Bronchial epithelial cell (primary cell): ENCODE measurements around the gene PRICKLE3. TPM values are rescaled to one million over a fixed set of nuclear protein-coding genes. Genes with fewer than 3 reads are reported as not detected.
A peak's percentile ranks its signal among the peaks of the same experiment; 100 is the strongest.

ENCODE experiments used
- DNase-seq: peaks from one replicate; pipeline ENCODE4 v3.0.0-alpha.2; 2010; ENCODE audit warnings: low read depth
- FAIRE-seq: peaks from 2 replicates; lab custom pipeline; 2011; peaks lifted over from hg19 to GRCh38; lab: Jason Lieb, UNC
- H3K27me3 ChIP-seq: 2 replicates; pipeline ENCODE4 v1.5.1; 2011; ENCODE audit warnings: low read length; ENCODE audit not compliant: control insufficient read depth, insufficient read depth
- H3K36me3 ChIP-seq: 2 replicates; pipeline ENCODE4 v1.5.1; 2011; ENCODE audit warnings: low read length; ENCODE audit not compliant: control insufficient read depth, insufficient read depth
- H3K4me3 ChIP-seq: 2 replicates; pipeline ENCODE4 v1.5.1; 2011; ENCODE audit warnings: mild to moderate bottlenecking, low read depth, low read length, control low read depth
- CTCF ChIP-seq: IDR thresholded peaks from 2 replicates; pipeline ENCODE4 v1.5.1; 2011; ENCODE audit warnings: mild to moderate bottlenecking, moderate library complexity, low read length, control low read depth, inconsistent platforms; ENCODE audit not compliant: insufficient read depth, severe bottlenecking
- total RNA-seq: library from RNA; depleted of rRNA; stranded (reverse); fragments of >200 nt; gene quantifications from 2 replicates; pipeline ENCODE4 v1.2.1, GENCODE V29; 2014

PRICKLE3 gene
- total RNA-seq, 1 donor from 2014 or later, result 12.1 TPM

DNA sequence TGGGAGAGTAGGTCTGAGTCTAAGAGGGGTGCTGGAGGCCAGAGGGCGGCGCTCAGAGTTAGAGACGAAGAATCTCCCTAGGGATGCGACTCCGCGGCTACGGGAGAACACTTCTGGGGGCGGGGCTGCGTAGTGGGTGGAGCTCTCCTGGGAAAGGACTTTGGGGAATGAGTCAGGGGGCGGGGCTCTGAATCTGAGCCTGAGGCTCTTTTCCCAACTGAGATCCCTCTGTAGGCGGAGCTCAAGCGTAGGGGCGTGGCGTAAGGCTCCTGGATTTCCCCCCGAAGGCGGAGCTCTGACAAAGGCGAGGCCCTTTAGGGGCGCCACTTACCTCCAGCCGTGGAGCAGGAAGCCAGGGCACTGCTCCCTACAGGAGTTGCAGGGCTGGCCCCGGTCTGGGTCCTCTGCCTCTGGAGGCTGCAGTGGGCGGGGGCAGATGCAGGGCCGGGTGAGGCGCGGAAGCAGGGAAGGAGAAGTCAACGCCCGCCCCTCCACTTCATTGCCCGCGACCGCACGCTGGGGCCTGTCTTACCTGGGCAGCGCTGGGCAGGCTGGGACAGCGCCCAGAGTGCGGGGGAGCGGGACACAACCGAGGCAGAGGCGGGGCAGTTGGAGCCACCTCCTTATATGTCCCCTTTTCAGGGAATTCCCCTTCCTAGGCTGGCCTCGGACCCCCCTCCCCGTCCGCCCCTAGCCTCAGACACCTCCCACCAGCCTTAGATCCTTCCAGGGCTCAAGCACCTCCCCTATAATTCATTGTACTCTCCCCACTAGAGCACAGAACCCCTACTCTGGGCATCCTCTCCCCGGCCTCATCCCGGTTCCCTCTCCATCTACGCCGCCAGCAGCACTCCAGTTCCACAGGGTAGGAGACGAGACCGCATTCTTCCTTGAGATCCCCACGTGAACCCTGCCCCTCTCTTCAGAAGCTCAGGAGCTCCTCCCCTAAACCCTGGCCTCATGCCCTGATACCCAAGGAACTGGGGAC, 1.6 kb downstream of the PRICKLE3 start:
- Histone ChIP-seq H3K36me3 (peaks cover 10% of the 10 kb centered on the region), H3K27me3 (no peaks in the 10 kb centered on the region), H3K4me3 (peak overlapping the region; percentile 74)
- TF ChIP-seq CTCF, result no peak
- DNase-seq (peak; percentile 82), FAIRE-seq (no peak)

GRCh38 chrX:49183701-49184281, 2.4 kb downstream of the PRICKLE3 start:
- Histone ChIP-seq H3K4me3 (peak overlapping the region; percentile 19), H3K27me3 (no peaks in the 10 kb centered on the region), H3K36me3 (peaks cover 15% of the 10 kb centered on the region)
- TF ChIP-seq CTCF, result no peak
- DNase-seq (no peak), FAIRE-seq (no peak)

- peak; percentile 13 for FAIRE-seq
- TF ChIP-seq CTCF, result no peak
- Histone ChIP-seq H3K4me3 (no peak overlapping the region), H3K36me3 (peaks cover 20% of the 10 kb centered on the region), H3K27me3 (no peaks in the 10 kb centered on the region)
- no peak for DNase-seq
Measured at GRCh38 chrX:49179358-49179757, 6.8 kb downstream of the PRICKLE3 start.

DNA sequence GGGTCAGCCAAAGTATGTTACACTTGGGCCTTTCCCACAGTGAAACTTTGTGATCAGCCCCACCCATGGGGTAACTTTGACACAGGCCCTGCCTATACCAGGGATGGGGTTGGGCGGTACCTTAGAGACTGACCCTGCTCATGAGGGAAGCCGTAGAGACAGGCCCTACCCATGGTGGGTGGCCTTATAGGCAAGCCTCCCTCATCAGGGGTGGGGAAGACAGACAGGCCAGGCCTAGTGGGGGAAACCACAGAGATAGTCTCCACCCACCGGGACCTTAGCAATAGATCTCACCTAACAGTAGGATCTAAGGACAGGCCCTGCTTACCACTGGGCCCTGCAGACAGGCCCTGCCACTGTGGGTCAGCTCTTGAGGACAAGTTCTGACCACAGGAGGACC, 7.6 kb downstream of the PRICKLE3 start:
- no peak overlapping the region for H3K4me3 ChIP-seq
- DNase-seq, result no peak
- peaks cover 24% of the 10 kb centered on the region for H3K36me3 ChIP-seq
- no peak for TF ChIP-seq CTCF
- FAIRE-seq, result no peak
- H3K27me3 ChIP-seq, result no peaks in the 10 kb centered on the region

DNA sequence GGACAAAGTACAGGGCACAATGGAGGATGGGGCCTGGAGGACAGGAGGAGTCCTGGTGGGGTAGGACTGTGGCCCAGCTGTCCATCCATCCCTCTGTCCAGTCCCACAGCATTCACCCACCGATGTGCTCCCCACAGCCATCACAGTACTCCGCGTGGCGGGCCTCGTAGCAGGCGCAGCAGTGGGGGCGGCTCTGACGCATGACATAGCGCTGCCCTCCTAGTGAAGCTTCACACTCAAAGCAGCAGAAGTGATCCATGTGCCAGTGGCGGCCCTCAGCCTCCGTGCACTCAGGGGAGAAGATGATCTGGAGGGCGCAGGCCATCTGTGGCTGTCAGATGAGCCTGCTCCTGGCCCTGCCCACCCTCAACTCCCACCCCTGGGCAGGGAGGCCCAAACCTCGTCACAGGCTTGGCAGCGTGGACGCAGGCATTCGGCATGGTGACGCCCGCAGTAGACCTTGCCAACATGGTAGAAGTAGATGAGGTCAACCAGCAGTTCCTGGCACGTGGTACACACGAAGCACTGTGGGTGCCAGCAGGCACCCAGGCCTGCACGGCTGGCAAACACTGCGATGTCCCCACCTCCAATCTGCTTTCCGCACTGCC, 8.2 kb downstream of the PRICKLE3 start:
- H3K36me3 ChIP-seq, result peaks cover 25% of the 10 kb centered on the region
- DNase-seq (no peak), FAIRE-seq (no peak)
- no peak for TF ChIP-seq CTCF
- H3K4me3 ChIP-seq, result no peak overlapping the region
- no peaks in the 10 kb centered on the region for H3K27me3 ChIP-seq
